Left lung (tissue), 10 donors: Measurements from ENCODE around the gene BPIFB3. TPM values are rescaled to one million over a fixed set of nuclear protein-coding genes. Genes with fewer than 3 reads are reported as not detected.

Source experiments
- ATAC-seq: fragments of 200-7000 bp; cut with Tn5 transposase; one replicate; pipeline ENCODE4 v1.9.1; 2020; ENCODE audit warnings: moderate library complexity
- DNase-seq, 4 donors: peaks; one replicate each; pipeline ENCODE4 v3.0.0-alpha.2; 2013 to 2020
- H3K27ac ChIP-seq, 2 donors: fragments of 200-600 bp; sonication (generic) in 1 of 2; one replicate each; pipeline versions ENCODE4 v1.5.0 to v1.8.0; 2020 to 2021
- H3K27me3 ChIP-seq, 2 donors: fragments of 200-600 bp; sonication (generic) in 1 of 2; one replicate each; pipeline versions ENCODE4 v1.5.0 to v1.8.0; 2020 to 2021
- H3K36me3 ChIP-seq, 2 donors: fragments of 200-600 bp; sonication (generic) in 1 of 2; one replicate each; pipeline versions ENCODE4 v1.5.0 to v1.8.0; 2020 to 2021
- H3K4me1 ChIP-seq, 2 donors: fragments of 200-600 bp; one replicate each; pipeline ENCODE4 v1.8.0; 2021
- H3K4me3 ChIP-seq, 2 donors: fragments of 200-600 bp; sonication (generic) in 1 of 2; one replicate each; pipeline versions ENCODE4 v1.5.0 to v1.8.0; 2020 to 2021; ENCODE audit warnings: mild to moderate bottlenecking in 1 of 2
- H3K9me3 ChIP-seq, 2 donors: fragments of 200-600 bp; sonication (generic) in 1 of 2; one replicate each; pipeline versions ENCODE4 v1.5.0 to v1.8.0; 2020 to 2021
- CTCF ChIP-seq, 2 donors: fragments of 200-600 bp; sonication (generic) in 1 of 2; IDR thresholded peaks; one replicate each; pipeline versions ENCODE4 v1.5.0 to v1.8.0; 2021; ENCODE audit warnings: antibody characterized with exemption in 2 of 2
- intact Hi-C, 2 donors: fragments of 100-400 bp; cut with DNase I; formaldehyde crosslinking; loops; one replicate each; pipeline versions ENCODE4 v1.11.2 to v1.14.2; 2022
- polyA plus RNA-seq, 6 donors: library from polyadenylated mRNA; unstranded; fragments of 120-200 nt; gene quantifications; one replicate each; pipeline ENCODE4 v1.2.1, GENCODE V29; 2013; ENCODE audit not compliant: insufficient read length in 6 of 6
- total RNA-seq, 2 donors: library from RNA; stranded (reverse); fragmentation: NEBNext Ultra II Directional; extraction: Animal tissue kit (Norgen Biotek cat#: 25700); gene quantifications; one replicate each; pipeline ENCODE4 v1.2.1, GENCODE V29; 2021
- donor health status: DM: no; HTN: yes; CAD: no.
- donor health status: DM: no; HTN: no; CAD: no.

BPIFB3 gene
- total and polyA plus RNA-seq, 8 donors, result not detected

DNA sequence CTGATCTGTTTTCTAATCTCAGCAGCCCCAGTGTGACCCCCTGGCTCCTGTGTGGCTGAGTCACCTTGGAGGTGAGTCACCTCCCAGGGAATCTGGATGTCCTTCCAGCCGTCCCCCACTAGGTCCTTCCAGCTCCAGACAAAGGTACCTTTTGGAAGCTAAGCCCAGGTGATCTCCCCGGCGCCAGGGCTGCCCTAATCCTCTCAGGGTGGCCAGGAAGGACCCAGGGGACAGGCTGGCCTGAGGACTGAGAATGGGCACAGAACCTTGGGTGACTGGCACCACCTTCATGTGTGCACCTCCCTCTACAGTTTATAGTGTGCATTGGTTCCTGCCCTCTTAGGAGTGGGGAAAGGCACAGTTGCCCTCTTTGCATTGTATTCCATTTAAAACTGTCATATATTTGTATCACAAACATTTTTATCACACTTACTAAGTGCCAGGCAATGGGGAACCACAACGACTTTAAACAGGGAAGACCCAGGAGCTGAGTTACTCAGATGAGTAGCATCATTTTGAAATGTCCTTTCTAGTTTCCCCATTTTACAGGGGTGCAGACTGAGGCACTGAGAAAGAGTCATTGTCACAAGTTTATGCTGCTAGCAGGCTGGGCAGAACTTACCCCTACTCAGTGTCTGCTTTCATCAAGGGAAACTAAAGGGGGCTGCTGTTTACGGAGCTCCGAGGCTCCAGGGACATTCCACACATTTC, 23.1 kb downstream of the BPIFB3 start:
- H3K27ac ChIP-seq, result no peak overlapping the region
- H3K4me3 ChIP-seq, result no peak overlapping the region
- intact Hi-C loops, result no loop called here
- H3K27me3 ChIP-seq, result peaks cover 0 to 19% of the 10 kb centered on the region in 2 donors
- H3K4me1 ChIP-seq, result no peaks in the 10 kb centered on the region
- ATAC-seq (no peak), DNase-seq (no peak)
- H3K9me3 ChIP-seq, result no peaks in the 10 kb centered on the region
- no peaks in the 10 kb centered on the region for H3K36me3 ChIP-seq
- TF ChIP-seq CTCF (IDR thresholded peaks at IDR 0.05), result peak in 1 of 2 donors; percentile 16

- DNase-seq, result no peak
- Histone ChIP-seq H3K4me1 (no peaks in the 10 kb centered on the region), H3K4me3 (no peak within 1 kb of the TSS), H3K27ac (no peak within 1 kb of the TSS), H3K36me3 (no peaks in the 10 kb centered on the region), H3K27me3 (peaks cover 0 to 19% of the 10 kb centered on the region in 2 donors), H3K9me3 (no peaks in the 10 kb centered on the region)
- intact Hi-C loops, result no loop called here
- no peak for TF ChIP-seq CTCF (IDR thresholded peaks at IDR 0.05)
- ATAC-seq, result no peak
Measured at GRCh38 chr20:33079259-33079658, 25.6 kb downstream of the BPIFB3 start, which contains the start of gene BPIFB4. BPIFB4 (plus strand) TSS chr20:33079643; CDS start chr20:33081527, 1,884 bp downstream.

DNA sequence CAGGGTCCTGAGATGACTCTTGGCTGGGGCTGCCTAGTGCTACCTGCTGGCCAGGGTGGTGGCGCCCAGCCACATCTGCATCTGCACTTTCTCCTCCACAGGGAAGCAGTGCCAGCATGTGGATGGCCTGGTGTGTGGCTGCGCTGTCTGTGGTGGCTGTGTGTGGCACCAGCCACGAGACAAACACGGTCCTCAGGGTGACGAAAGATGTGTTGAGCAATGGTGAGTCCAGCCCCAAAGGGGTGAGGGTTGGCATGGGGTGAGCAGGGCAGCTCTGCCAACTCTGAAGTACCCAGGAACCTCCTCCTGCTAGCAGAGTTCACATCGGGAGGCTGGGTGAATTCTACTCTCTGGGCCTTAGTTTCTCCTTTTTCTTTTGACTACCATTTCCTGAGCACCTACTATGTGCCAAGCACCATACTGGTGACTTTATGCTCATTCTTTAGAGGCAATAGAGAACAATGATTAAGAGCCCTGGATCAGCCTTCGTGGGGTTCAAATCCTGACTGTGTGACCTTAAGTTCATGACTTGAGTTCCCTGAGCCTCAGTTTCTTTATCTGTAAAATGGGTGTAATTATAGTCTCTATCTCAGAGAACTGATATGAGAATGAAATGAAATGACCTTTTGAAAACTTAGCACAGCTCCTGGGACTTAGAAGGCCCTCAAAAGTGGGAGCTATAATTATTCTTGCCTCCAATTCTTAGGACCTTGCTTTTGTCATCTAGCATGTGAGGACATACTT, 27.9 kb downstream of the BPIFB3 start:
- Histone ChIP-seq H3K9me3 (no peaks in the 10 kb centered on the region), H3K36me3 (no peaks in the 10 kb centered on the region), H3K27me3 (peaks cover 0 to 3% of the 10 kb centered on the region in 2 donors), H3K4me1 (no peaks in the 10 kb centered on the region), H3K4me3 (no peak overlapping the region), H3K27ac (no peak overlapping the region)
- DNase-seq (no peak), ATAC-seq (peak; percentile 71)
- no peak for TF ChIP-seq CTCF (IDR thresholded peaks at IDR 0.05)
- intact Hi-C loops, result no loop called here

DNA sequence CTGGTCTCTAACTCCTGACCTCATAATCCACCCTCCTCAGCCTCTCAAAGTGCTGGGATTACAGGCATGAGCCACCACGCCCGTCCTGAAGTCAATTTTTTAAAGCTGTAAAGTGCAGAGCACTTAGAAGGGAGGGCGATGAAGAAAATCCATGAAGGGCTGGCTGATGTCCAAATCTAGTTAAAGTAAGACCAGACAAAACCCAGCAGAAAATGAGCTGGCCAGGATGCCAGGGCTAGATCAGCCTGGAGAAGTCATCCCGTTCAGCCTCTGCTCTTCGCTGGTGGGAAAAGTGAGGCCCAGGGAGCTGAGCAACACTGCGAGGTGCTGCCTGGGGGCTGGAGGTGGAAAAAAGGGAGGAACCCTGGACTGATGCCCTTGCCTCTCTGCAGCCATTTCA, 28.8 kb downstream of the BPIFB3 start:
- Histone ChIP-seq H3K36me3 (no peaks in the 10 kb centered on the region), H3K9me3 (no peaks in the 10 kb centered on the region), H3K4me1 (no peaks in the 10 kb centered on the region), H3K27me3 (no peaks in the 10 kb centered on the region), H3K27ac (no peak overlapping the region), H3K4me3 (no peak overlapping the region)
- no peak for TF ChIP-seq CTCF (IDR thresholded peaks at IDR 0.05)
- DNase-seq, result no peak
- intact Hi-C loops, result no loop called here
- no peak for ATAC-seq

DNA sequence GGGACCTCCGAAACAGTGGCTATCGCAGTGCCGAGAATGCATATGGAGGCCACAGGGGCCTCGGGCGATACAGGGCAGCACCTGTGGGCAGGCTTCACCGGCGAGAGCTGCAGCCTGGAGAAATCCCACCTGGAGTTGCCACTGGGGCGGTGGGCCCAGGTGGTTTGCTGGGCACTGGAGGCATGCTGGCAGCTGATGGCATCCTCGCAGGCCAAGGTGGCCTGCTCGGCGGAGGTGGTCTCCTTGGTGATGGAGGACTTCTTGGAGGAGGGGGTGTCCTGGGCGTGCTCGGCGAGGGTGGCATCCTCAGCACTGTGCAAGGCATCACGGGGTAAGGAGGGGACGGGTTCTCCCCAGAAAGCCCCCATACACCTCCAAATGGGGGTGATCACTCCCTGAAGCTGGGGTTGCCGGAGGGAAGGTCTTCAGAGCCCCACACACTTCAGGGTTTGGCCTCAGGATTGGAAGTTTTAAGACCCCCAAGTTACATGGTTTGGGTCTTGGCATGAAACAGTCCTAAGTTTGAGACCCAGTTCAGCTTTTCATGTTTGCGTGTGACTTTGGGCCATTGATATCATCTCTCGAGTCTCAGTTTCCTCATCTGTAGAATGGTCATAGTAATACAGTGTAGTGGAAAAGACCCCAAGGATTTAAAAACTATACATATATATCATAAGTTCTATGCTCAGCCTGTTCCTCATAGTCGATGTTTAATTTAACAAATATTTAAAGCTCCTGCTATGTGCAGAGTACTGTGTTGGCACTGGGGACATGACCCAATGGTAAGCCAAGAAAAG, 30.0 kb downstream of the BPIFB3 start:
- Histone ChIP-seq H3K4me1 (no peaks in the 10 kb centered on the region), H3K4me3 (no peak overlapping the region), H3K9me3 (no peaks in the 10 kb centered on the region), H3K27me3 (no peaks in the 10 kb centered on the region), H3K36me3 (no peaks in the 10 kb centered on the region), H3K27ac (no peak overlapping the region)
- TF ChIP-seq CTCF (IDR thresholded peaks at IDR 0.05), result no peak
- intact Hi-C loops, result no loop called here
- no peak for ATAC-seq
- DNase-seq, result no peak
